Immature natural killer cell (primary cell): ENCODE data around the gene CHN2. TPM values are rescaled to one million over a fixed set of nuclear protein-coding genes. Genes with fewer than 3 reads are reported as not detected.
A peak's percentile ranks its signal among the peaks of the same experiment; 100 is the strongest.

Experiments used
- DNase-seq, 3 donors: peaks; one replicate each; pipeline ENCODE4 v3.0.0; 2022; ENCODE audit warnings: mixed read lengths in 1 of 3
- H3K27ac Mint-ChIP-seq, 6 donors: one replicate each; pipeline ENCODE4 v1.8.0; 2020; ENCODE audit warnings: mixed read lengths in 6 of 6, mild to moderate bottlenecking in 5 of 6, inconsistent platforms in 4 of 6, moderate library complexity in 3 of 6
- H3K27me3 Mint-ChIP-seq, 3 donors: one replicate each; pipeline ENCODE4 v1.8.0; 2020 to 2021; ENCODE audit warnings: low read depth in 3 of 3, mild to moderate bottlenecking in 3 of 3, mixed read lengths in 3 of 3, moderate library complexity in 3 of 3, inconsistent platforms in 1 of 3
- H3K36me3 Mint-ChIP-seq, 3 donors: one replicate each; pipeline ENCODE4 v1.8.0; 2020; ENCODE audit warnings: mixed read lengths in 3 of 3, inconsistent platforms in 2 of 3, mild to moderate bottlenecking in 2 of 3
- H3K4me1 Mint-ChIP-seq, 2 donors: one replicate each; pipeline ENCODE4 v1.8.0; 2020; ENCODE audit warnings: inconsistent platforms in 2 of 2, mild to moderate bottlenecking in 2 of 2, mixed read lengths in 2 of 2, moderate library complexity in 1 of 2
- H3K4me3 Mint-ChIP-seq, 5 donors: one replicate each; pipeline ENCODE4 v1.8.0; 2020; ENCODE audit warnings: mild to moderate bottlenecking in 5 of 5, mixed read lengths in 5 of 5, inconsistent platforms in 3 of 5, moderate library complexity in 3 of 5
- H3K9me3 Mint-ChIP-seq, 6 donors: one replicate each; pipeline ENCODE4 v1.8.0; 2020; ENCODE audit warnings: mild to moderate bottlenecking in 6 of 6, mixed read lengths in 6 of 6, inconsistent platforms in 4 of 6, moderate library complexity in 3 of 6
- polyA plus RNA-seq, 3 donors: library from polyadenylated mRNA; unstranded; fragments of 300-500 nt; fragmentation: Illumina TruSeq; gene quantifications; one replicate each; pipeline ENCODE4 v1.2.3, GENCODE V29; 2021

Gene CHN2
- polyA plus RNA-seq, 3 donors from 2014 or later = 7.7 to 23.9 (median 14.6) TPM

DNA sequence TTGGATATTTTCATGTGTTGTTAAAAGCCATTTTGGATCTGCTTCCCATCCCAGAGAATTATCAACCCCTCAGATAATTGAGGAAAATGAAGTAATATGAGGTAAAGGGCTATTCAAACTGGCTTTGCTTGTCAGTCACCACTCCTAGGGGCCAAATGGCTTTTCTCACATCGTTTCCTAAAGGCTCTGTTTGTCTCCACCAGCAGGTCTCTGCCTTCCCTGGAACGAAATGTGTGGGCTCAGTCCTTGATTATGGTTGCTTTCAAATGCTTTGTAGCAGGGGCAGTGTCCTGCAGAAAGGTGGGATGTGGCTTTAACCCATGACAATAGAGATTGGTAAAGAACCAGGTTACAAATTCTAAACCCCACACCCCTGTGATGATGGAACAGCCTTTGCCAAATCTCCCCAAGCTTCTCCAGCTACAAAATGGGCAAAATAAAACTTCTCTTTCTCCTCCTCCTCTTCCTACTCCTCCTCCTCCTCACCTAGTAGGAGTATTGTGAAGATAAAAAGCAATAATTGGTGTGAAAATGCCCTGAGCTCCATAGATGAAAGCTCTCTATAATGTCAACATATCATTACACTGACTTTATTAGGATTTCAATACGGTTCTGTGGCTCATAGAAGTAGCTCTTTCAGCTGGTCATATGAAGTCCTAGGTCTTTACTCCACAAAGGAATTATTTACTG is 127.6 kb downstream of the CHN2 start:
- Mint-ChIP-seq H3K27ac (no peak overlapping the region), H3K36me3 (peaks cover 5 to 10% (median 10%) of the 10 kb centered on the region in 3 donors), H3K27me3 (peaks cover 0 to 2% (median 0%) of the 10 kb centered on the region in 3 donors), H3K4me3 (no peak overlapping the region), H3K4me1 (peaks cover 23 to 28% of the 10 kb centered on the region in 2 donors), H3K9me3 (no peaks in the 10 kb centered on the region)
- DNase-seq = no peak

GRCh38 chr7:29325476-29325875 is 130.9 kb downstream of the CHN2 start:
- H3K9me3 Mint-ChIP-seq = no peaks in the 10 kb centered on the region
- peaks cover 0 to 2% (median 0%) of the 10 kb centered on the region in 3 donors for H3K27me3 Mint-ChIP-seq
- H3K27ac Mint-ChIP-seq = no peak overlapping the region
- H3K36me3 Mint-ChIP-seq = peaks cover 5 to 10% (median 10%) of the 10 kb centered on the region in 3 donors
- no peak overlapping the region for H3K4me3 Mint-ChIP-seq
- no peak for DNase-seq
- peaks cover 14 to 25% of the 10 kb centered on the region in 2 donors for H3K4me1 Mint-ChIP-seq

DNA sequence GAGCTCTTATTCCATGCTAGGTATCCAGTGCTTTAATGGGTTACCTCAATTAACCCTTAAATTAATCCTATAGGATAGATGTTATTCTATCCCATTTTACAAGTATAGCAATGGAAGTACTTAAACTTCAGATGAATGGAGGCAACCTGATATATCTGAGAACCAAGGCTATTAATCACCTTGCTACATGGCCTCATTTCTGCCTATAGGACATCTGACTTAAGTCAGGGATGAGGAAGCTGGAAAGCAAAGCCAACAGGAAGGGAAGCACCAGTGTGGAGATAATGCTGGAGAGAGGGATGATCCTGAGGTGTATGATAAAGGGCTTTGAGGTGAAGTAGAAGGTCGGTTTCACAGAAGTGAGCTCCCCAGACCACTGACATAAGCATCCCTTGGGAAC is 132.3 kb downstream of the CHN2 start:
- DNase-seq = no peak
- Mint-ChIP-seq H3K27ac (no peak overlapping the region), H3K4me1 (peaks cover 14 to 18% of the 10 kb centered on the region in 2 donors), H3K36me3 (peaks cover 5 to 11% (median 10%) of the 10 kb centered on the region in 3 donors), H3K9me3 (no peaks in the 10 kb centered on the region), H3K27me3 (no peaks in the 10 kb centered on the region), H3K4me3 (no peak overlapping the region)

- no peaks in the 10 kb centered on the region for H3K27me3 Mint-ChIP-seq
- H3K36me3 Mint-ChIP-seq = peaks cover 5 to 10% (median 7%) of the 10 kb centered on the region in 3 donors
- H3K9me3 Mint-ChIP-seq = no peaks in the 10 kb centered on the region
- no peak overlapping the region for H3K4me3 Mint-ChIP-seq
- no peak overlapping the region for H3K27ac Mint-ChIP-seq
- DNase-seq = no peak
- H3K4me1 Mint-ChIP-seq = peaks cover 14 to 18% of the 10 kb centered on the region in 2 donors
These were observed 132.9 kb downstream of the CHN2 start for GRCh38 chr7:29327455-29327854.

DNA sequence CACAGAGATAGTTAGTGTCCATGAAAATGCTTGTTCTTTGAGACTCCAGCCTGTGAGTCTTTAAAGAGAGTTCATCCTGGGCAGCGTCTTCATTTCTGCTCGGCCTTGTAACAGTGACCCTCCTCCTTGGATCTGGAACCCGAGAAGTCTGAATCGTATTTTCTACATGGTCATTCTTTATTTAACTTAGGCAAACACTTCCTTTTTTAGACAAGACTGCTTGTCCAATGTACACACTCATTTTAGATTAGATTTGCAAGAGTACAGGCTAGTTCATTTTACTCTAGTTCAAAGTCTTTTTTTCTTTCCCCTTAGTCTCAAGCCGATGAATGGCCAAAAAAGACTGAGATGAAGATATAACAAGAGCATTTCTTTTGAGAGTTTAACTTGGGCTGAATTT is 133.5 kb downstream of the CHN2 start:
- no peaks in the 10 kb centered on the region for H3K27me3 Mint-ChIP-seq
- H3K27ac Mint-ChIP-seq = no peak overlapping the region
- peaks cover 14 to 18% of the 10 kb centered on the region in 2 donors for H3K4me1 Mint-ChIP-seq
- no peaks in the 10 kb centered on the region for H3K9me3 Mint-ChIP-seq
- no peak overlapping the region for H3K4me3 Mint-ChIP-seq
- no peak for DNase-seq
- peaks cover 6 to 14% (median 7%) of the 10 kb centered on the region in 3 donors for H3K36me3 Mint-ChIP-seq

DNA sequence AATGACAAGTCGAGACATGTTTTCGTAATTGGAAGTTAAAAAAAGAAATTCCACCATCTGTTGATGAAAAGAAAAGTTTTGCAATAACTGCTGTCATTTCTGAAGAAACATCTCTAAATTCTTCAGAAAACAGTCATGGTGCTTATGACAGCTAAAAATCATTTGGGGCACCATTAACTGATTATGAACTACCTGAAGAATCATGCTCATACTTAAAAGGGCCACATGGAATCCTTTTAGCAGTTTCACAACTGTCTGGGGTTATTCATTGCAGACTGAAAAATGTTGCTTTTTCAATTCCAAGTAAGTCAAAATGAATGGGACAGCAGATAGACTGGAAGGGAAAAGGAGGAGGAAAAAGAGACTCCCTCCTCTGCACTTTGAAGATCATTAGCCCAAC is 134.2 kb downstream of the CHN2 start:
- no peak for DNase-seq
- Mint-ChIP-seq H3K27ac (peak overlapping the region in 1 of 6 donors; percentile 4), H3K4me1 (peaks cover 14 to 18% of the 10 kb centered on the region in 2 donors), H3K9me3 (no peaks in the 10 kb centered on the region), H3K36me3 (peaks cover 3 to 14% (median 3%) of the 10 kb centered on the region in 3 donors), H3K27me3 (no peaks in the 10 kb centered on the region), H3K4me3 (no peak overlapping the region)

GRCh38 chr7:29329686-29330085 is 135.1 kb downstream of the CHN2 start:
- H3K4me3 Mint-ChIP-seq = no peak overlapping the region

DNA sequence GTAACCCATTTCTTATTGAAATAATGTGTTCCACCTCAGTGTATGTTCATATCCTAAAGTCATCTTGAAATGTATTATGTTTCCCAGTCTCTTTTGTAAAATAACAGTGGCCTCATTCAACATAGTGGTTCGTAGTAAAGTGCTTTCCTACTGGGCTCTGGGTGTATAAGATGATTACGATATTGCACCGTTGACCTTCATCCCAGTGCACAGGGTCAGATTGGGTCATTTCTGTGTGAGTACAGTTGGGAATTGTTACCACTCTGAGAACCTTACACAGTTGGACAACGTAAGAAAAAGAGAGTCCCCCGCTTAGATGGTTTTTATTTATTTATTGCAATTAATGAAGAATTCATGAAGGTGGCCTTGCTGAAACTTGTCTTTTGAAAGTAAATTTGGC is 135.6 kb downstream of the CHN2 start:
- peaks cover 18 to 26% of the 10 kb centered on the region in 2 donors for H3K4me1 Mint-ChIP-seq
- peaks cover 3 to 11% (median 3%) of the 10 kb centered on the region in 3 donors for H3K36me3 Mint-ChIP-seq
- no peak overlapping the region for H3K4me3 Mint-ChIP-seq
- H3K27me3 Mint-ChIP-seq = no peaks in the 10 kb centered on the region
- no peak for DNase-seq
- peak overlapping the region in 1 of 6 donors; percentile 36 for H3K27ac Mint-ChIP-seq
- no peaks in the 10 kb centered on the region for H3K9me3 Mint-ChIP-seq

More at GRCh38 chr7:29329686-29330085, 135.1 kb downstream of the CHN2 start:
- Mint-ChIP-seq H3K4me1 (peaks cover 16 to 21% of the 10 kb centered on the region in 2 donors), H3K27me3 (no peaks in the 10 kb centered on the region), H3K9me3 (no peaks in the 10 kb centered on the region), H3K27ac (peak overlapping the region in 4 of 6 donors; percentile 4 to 58 (median 50)), H3K36me3 (peaks cover 3 to 11% (median 3%) of the 10 kb centered on the region in 3 donors)
- DNase-seq = no peak

DNA sequence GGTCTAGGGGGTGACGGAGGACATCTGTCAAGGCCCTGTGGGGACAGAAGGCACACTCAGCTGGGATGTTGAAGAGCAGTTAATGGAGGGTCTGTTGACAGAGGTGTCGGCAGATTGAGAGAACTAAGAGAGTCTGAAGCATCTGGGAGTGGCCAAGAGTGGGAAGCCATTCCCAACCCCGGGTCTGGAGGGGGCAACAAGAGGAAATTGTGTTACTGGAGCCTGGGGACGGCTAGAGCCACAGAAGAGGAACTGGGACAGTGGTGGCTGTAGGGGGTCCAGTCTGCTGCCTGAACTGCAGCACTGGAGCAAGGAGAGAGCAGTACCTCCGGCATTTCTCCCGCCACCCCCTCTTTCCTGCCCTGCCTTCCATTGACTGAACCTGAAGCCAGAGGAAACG is 136.6 kb downstream of the CHN2 start:
- DNase-seq = no peak
- peak overlapping the region in 3 of 6 donors; percentile 45 to 76 (median 71) for H3K27ac Mint-ChIP-seq
- H3K36me3 Mint-ChIP-seq = peaks cover 3 to 11% (median 3%) of the 10 kb centered on the region in 3 donors
- H3K27me3 Mint-ChIP-seq = no peaks in the 10 kb centered on the region
- peaks cover 28 to 36% of the 10 kb centered on the region in 2 donors for H3K4me1 Mint-ChIP-seq
- H3K4me3 Mint-ChIP-seq = no peak overlapping the region
- H3K9me3 Mint-ChIP-seq = no peaks in the 10 kb centered on the region

DNA sequence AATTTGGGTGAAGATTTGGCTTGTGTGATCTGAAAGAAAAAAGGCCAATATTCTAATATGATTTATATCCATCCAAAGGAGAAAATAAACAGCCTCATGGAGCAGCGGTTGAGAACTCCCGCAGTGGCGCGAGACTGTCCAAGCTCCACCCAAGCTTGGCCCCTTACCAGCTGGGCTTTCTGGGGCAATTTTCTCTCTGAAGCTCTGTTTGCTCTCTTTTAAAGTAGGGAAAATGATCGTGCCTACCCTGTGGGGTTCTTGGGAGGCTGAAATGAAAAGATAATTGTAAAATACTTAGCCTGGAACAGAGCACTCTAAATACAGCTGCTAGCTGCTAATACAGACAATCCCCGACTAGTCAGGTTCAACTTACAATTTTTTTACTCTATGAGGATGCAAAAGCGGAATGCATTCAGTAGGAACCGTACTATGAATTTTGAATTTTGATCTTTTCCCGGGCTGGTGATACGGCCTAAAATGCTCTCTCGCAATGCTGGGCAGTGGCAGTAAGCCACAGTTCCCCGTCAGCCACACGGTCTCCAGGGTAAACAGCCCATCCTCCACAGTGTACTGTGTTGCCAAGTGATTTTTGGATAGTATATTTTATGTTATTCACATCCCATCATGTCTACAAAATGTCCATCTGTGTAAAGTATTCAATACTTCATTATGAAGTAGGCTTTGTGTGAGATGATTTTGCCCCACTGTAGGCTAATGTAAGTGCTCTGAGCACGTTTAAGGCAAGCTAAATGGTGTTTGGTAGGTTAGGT is 137.7 kb downstream of the CHN2 start:
- peaks cover 0 to 11% (median 3%) of the 10 kb centered on the region in 3 donors for H3K36me3 Mint-ChIP-seq
- H3K4me3 Mint-ChIP-seq = no peak overlapping the region
- DNase-seq = no peak
- no peaks in the 10 kb centered on the region for H3K9me3 Mint-ChIP-seq
- H3K4me1 Mint-ChIP-seq = peaks cover 38 to 46% of the 10 kb centered on the region in 2 donors
- peaks cover 0 to 1% (median 0%) of the 10 kb centered on the region in 3 donors for H3K27me3 Mint-ChIP-seq
- H3K27ac Mint-ChIP-seq = peak overlapping the region in 1 of 6 donors; percentile 25

GRCh38 chr7:29332875-29333855 is 138.6 kb downstream of the CHN2 start:
- Mint-ChIP-seq H3K27me3 (peaks cover 0 to 7% (median 1%) of the 10 kb centered on the region in 3 donors), H3K4me1 (peaks cover 48 to 56% of the 10 kb centered on the region in 2 donors), H3K27ac (peak overlapping the region in 3 of 6 donors; percentile 18 to 37 (median 25)), H3K9me3 (no peaks in the 10 kb centered on the region), H3K4me3 (no peak overlapping the region), H3K36me3 (peaks cover 0 to 11% (median 3%) of the 10 kb centered on the region in 3 donors)
- no peak for DNase-seq

GRCh38 chr7:29335188-29336083 is 140.9 kb downstream of the CHN2 start:
- H3K4me3 Mint-ChIP-seq = peak overlapping the region in 3 of 5 donors; percentile 14 to 46 (median 38)
- H3K4me1 Mint-ChIP-seq = peaks cover 49 to 53% of the 10 kb centered on the region in 2 donors
- H3K9me3 Mint-ChIP-seq = no peaks in the 10 kb centered on the region
- peaks cover 0 to 11% (median 3%) of the 10 kb centered on the region in 3 donors for H3K36me3 Mint-ChIP-seq
- H3K27me3 Mint-ChIP-seq = peaks cover 0 to 7% (median 1%) of the 10 kb centered on the region in 3 donors
- H3K27ac Mint-ChIP-seq = peak overlapping the region; percentile 50 to 87 (median 66)
- peak in 1 of 3 donors; percentile 15 for DNase-seq
